Liver (tissue), 9 donors: Measurements from ENCODE around the gene PRKAB1. TPM values are rescaled to one million over a fixed set of nuclear protein-coding genes. Genes with fewer than 3 reads are reported as not detected.

Source experiments
- DNase-seq: peaks from one replicate; pipeline ENCODE4 v3.0.0-alpha.2; 2017; ENCODE audit warnings: low spot score
- H3K27ac ChIP-seq, 2 donors: one replicate each; pipeline ENCODE4 v1.7.0; 2013; ENCODE audit warnings: inconsistent platforms in 2 of 2, low read length in 2 of 2, control low read depth in 1 of 2, low read depth in 1 of 2, mild to moderate bottlenecking in 1 of 2
- H3K27me3 ChIP-seq, 4 donors: one replicate each; pipeline versions ENCODE4 v1.6.1 to v1.7.0; 2013; ENCODE audit warnings: low read length in 3 of 4, inconsistent platforms in 1 of 4, mild to moderate bottlenecking in 1 of 4, moderate library complexity in 1 of 4; ENCODE audit not compliant: control insufficient read depth in 4 of 4, insufficient read depth in 4 of 4
- H3K36me3 ChIP-seq, 4 donors: one replicate each; pipeline versions ENCODE4 v1.6.1 to v1.7.0; 2013; ENCODE audit warnings: low read length in 3 of 4, mild to moderate bottlenecking in 3 of 4, low read depth in 1 of 4, moderate library complexity in 1 of 4; ENCODE audit not compliant: control insufficient read depth in 4 of 4, insufficient read depth in 3 of 4
- H3K4me1 ChIP-seq, 4 donors: one replicate each; pipeline versions ENCODE4 v1.6.1 to v1.7.0; 2013; ENCODE audit warnings: low read length in 3 of 4, mild to moderate bottlenecking in 3 of 4, moderate library complexity in 1 of 4; ENCODE audit not compliant: control insufficient read depth in 4 of 4, insufficient read depth in 4 of 4
- H3K4me3 ChIP-seq, 3 donors: one replicate each; pipeline versions ENCODE4 v1.6.1 to v1.7.0; 2013; ENCODE audit warnings: low read length in 3 of 3, control low read depth in 1 of 3, low read depth in 1 of 3, mild to moderate bottlenecking in 1 of 3
- H3K9ac ChIP-seq, 2 donors: one replicate each; pipeline ENCODE4 v1.7.0; 2013; ENCODE audit warnings: low read length in 2 of 2, mild to moderate bottlenecking in 2 of 2, moderate library complexity in 2 of 2, control low read depth in 1 of 2, low read depth in 1 of 2
- H3K9me3 ChIP-seq, 4 donors: one replicate each; pipeline versions ENCODE4 v1.6.1 to v1.7.0; 2013; ENCODE audit warnings: low read length in 3 of 4; ENCODE audit not compliant: control insufficient read depth in 4 of 4
- GABPA ChIP-seq, 2 donors: IDR thresholded peaks in 1 of 2; conservative IDR thresholded peaks in 1 of 2; 2 replicates each; pipeline ENCODE4 v1.6.1; 2016; ENCODE audit warnings: antibody characterized with exemption in 2 of 2, mild to moderate bottlenecking in 1 of 2, moderate library complexity in 1 of 2
- HNF4G ChIP-seq: IDR thresholded peaks from 2 replicates; pipeline ENCODE4 v1.6.1; 2016; ENCODE audit warnings: antibody characterized with exemption
- NR2F2 ChIP-seq: IDR thresholded peaks from 2 replicates; pipeline ENCODE4 v1.6.1; 2016; ENCODE audit warnings: antibody characterized with exemption
- RAD21 ChIP-seq, 2 donors: IDR thresholded peaks; 2 replicates each; pipeline ENCODE4 v1.6.1; 2016; ENCODE audit warnings: antibody characterized with exemption in 2 of 2, mild to moderate bottlenecking in 2 of 2
- RXRA ChIP-seq, 2 donors: IDR thresholded peaks; 2 replicates each; pipeline ENCODE4 v1.6.1; 2017 to 2018; ENCODE audit warnings: antibody characterized with exemption in 2 of 2, mild to moderate bottlenecking in 1 of 2
- SP1 ChIP-seq: IDR thresholded peaks from 2 replicates; pipeline ENCODE4 v1.6.1; 2018; ENCODE audit warnings: antibody characterized with exemption, mild to moderate bottlenecking
- YY1 ChIP-seq: IDR thresholded peaks from 2 replicates; pipeline ENCODE4 v1.6.1; 2016; ENCODE audit warnings: antibody characterized with exemption, mild to moderate bottlenecking
- WGBS: extraction: QIAGEN DNeasy Blood & Tissue Kit; methylation state at CpG from one replicate; pipeline ENCODE4 v1.1.7; 2013; 5-methylcytosine and 5-hydroxymethylcytosine counted together
- polyA plus RNA-seq, 2 donors: library from polyadenylated mRNA; stranded (reverse) in 1 of 2; unstranded in 1 of 2; fragments of 200-250 nt in 1 of 2; fragments of >200 nt in 1 of 2; fragmentation: Nextera tagmentation in 1 of 2; extraction: Ambion mirVana in 1 of 2; gene quantifications; one replicate each; pipeline versions ENCODE4 v1.2.1 to v1.2.3, GENCODE V29; 2013 to 2015
- total RNA-seq, 2 donors: library from RNA; depleted of rRNA; stranded (reverse); fragments of >200 nt; gene quantifications; one replicate each; pipeline ENCODE4 v1.2.3, GENCODE V29; 2014
- TF ChIP-seq, protein P1 (sequence below): fragments of 150-350 bp; IDR thresholded peaks from 2 replicates; pipeline ENCODE4 v1.5.1; 2017; ENCODE audit warnings: improper control_type of control experiment, low read depth, low read length; ENCODE audit not compliant: missing input control
- TF ChIP-seq, protein P2 (sequence below): IDR thresholded peaks from 2 replicates; pipeline ENCODE4 v1.6.1; 2016; ENCODE audit warnings: antibody characterized with exemption
- TF ChIP-seq, protein P3 (sequence below): IDR thresholded peaks from 2 replicates; pipeline ENCODE4 v1.6.1; 2016; ENCODE audit warnings: antibody characterized with exemption, mild to moderate bottlenecking
- TF ChIP-seq, protein P4 (sequence below): IDR thresholded peaks from 2 replicates; pipeline ENCODE4 v1.6.1; 2016; ENCODE audit warnings: antibody characterized with exemption
- donor health status: healthy.
- donor health status: healthy.
- donor health status: healthy.
- donor health status: healthy.
- donor health status: healthy.

PRKAB1 gene
- total and polyA plus RNA-seq, 4 donors, result 10.5 to 29.9 (median 11.3) TPM

DNA sequence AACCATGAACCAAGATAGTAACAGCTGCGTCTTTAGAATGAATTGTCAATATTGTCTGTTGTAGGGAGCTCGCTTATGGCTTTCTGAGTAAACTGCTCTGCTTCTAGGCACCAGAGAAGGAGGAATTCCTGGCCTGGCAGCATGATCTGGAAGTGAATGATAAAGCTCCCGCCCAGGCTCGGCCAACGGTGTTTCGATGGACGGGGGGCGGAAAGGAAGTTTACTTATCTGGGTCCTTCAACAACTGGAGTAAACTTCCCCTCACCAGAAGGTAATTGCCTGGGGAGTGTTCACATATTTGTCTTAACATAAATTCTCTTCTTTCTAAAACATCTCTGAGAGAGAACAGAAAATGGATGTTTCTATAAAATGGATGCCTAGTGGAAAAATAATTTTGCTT, 4.3 kb downstream of the PRKAB1 start:
- Histone ChIP-seq H3K27me3 (no peaks in the 10 kb centered on the region), H3K27ac (no peak overlapping the region), H3K9me3 (no peaks in the 10 kb centered on the region), H3K4me1 (peaks cover 4 to 20% (median 11%) of the 10 kb centered on the region in 4 donors), H3K9ac (no peak overlapping the region), H3K4me3 (no peak overlapping the region), H3K36me3 (peaks cover 3 to 53% (median 33%) of the 10 kb centered on the region in 4 donors)
- DNase-seq, result peak; percentile 57
- TF ChIP-seq NR2F2, result no peak
- TF ChIP-seq, protein P1, sequence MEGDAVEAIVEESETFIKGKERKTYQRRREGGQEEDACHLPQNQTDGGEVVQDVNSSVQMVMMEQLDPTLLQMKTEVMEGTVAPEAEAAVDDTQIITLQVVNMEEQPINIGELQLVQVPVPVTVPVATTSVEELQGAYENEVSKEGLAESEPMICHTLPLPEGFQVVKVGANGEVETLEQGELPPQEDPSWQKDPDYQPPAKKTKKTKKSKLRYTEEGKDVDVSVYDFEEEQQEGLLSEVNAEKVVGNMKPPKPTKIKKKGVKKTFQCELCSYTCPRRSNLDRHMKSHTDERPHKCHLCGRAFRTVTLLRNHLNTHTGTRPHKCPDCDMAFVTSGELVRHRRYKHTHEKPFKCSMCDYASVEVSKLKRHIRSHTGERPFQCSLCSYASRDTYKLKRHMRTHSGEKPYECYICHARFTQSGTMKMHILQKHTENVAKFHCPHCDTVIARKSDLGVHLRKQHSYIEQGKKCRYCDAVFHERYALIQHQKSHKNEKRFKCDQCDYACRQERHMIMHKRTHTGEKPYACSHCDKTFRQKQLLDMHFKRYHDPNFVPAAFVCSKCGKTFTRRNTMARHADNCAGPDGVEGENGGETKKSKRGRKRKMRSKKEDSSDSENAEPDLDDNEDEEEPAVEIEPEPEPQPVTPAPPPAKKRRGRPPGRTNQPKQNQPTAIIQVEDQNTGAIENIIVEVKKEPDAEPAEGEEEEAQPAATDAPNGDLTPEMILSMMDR, result no peak
- 79% methylated on average over 8 of the region's 8 CpGs for WGBS

DNA sequence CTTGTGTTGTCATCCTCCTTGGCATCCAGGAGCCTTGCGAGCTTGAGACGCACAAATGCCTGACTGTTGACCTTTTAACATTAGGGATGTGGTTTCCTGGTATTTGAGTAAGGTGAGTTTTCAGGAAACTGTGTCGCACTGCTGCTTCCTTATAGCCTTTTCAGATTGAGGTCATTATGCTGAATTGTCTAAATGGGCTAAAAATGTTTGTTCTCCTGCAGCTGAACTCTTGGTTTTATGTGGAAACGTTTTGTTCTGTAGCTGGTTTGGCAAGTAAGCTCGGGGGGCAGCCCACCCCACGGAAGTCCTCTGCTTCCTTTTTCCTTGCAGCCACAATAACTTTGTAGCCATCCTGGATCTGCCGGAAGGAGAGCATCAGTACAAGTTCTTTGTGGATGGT, 5.7 kb downstream of the PRKAB1 start:
- no peak overlapping the region for H3K9ac ChIP-seq
- peaks cover 3 to 64% (median 44%) of the 10 kb centered on the region in 4 donors for H3K36me3 ChIP-seq
- no peak overlapping the region for H3K4me3 ChIP-seq
- TF ChIP-seq HNF4G (no peak), YY1 (no peak), RXRA (IDR thresholded peaks at IDR 0.05) (no peak), RAD21 (IDR thresholded peaks at IDR 0.05) (no peak), NR2F2 (peak; percentile 98), GABPA (IDR thresholded peaks at IDR 0.05 in 1 of 2, conservative IDR thresholded peaks at IDR 0.05 in 1 of 2) (peak in 1 of 2 donors; percentile 20), SP1 (peak; percentile 64)
- TF ChIP-seq, protein P2, sequence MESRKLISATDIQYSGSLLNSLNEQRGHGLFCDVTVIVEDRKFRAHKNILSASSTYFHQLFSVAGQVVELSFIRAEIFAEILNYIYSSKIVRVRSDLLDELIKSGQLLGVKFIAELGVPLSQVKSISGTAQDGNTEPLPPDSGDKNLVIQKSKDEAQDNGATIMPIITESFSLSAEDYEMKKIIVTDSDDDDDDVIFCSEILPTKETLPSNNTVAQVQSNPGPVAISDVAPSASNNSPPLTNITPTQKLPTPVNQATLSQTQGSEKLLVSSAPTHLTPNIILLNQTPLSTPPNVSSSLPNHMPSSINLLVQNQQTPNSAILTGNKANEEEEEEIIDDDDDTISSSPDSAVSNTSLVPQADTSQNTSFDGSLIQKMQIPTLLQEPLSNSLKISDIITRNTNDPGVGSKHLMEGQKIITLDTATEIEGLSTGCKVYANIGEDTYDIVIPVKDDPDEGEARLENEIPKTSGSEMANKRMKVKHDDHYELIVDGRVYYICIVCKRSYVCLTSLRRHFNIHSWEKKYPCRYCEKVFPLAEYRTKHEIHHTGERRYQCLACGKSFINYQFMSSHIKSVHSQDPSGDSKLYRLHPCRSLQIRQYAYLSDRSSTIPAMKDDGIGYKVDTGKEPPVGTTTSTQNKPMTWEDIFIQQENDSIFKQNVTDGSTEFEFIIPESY, result no peak
- TF ChIP-seq, protein P3, sequence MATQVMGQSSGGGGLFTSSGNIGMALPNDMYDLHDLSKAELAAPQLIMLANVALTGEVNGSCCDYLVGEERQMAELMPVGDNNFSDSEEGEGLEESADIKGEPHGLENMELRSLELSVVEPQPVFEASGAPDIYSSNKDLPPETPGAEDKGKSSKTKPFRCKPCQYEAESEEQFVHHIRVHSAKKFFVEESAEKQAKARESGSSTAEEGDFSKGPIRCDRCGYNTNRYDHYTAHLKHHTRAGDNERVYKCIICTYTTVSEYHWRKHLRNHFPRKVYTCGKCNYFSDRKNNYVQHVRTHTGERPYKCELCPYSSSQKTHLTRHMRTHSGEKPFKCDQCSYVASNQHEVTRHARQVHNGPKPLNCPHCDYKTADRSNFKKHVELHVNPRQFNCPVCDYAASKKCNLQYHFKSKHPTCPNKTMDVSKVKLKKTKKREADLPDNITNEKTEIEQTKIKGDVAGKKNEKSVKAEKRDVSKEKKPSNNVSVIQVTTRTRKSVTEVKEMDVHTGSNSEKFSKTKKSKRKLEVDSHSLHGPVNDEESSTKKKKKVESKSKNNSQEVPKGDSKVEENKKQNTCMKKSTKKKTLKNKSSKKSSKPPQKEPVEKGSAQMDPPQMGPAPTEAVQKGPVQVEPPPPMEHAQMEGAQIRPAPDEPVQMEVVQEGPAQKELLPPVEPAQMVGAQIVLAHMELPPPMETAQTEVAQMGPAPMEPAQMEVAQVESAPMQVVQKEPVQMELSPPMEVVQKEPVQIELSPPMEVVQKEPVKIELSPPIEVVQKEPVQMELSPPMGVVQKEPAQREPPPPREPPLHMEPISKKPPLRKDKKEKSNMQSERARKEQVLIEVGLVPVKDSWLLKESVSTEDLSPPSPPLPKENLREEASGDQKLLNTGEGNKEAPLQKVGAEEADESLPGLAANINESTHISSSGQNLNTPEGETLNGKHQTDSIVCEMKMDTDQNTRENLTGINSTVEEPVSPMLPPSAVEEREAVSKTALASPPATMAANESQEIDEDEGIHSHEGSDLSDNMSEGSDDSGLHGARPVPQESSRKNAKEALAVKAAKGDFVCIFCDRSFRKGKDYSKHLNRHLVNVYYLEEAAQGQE, result no peak
- TF ChIP-seq, protein P4, sequence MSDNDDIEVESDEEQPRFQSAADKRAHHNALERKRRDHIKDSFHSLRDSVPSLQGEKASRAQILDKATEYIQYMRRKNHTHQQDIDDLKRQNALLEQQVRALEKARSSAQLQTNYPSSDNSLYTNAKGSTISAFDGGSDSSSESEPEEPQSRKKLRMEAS, result peak; percentile 52
- TF ChIP-seq, protein P1, result no peak
- peaks cover 4 to 13% (median 8%) of the 10 kb centered on the region in 4 donors for H3K4me1 ChIP-seq
- WGBS, result 67% methylated on average over 7 of the region's 7 CpGs
- no peaks in the 10 kb centered on the region for H3K9me3 ChIP-seq
- DNase-seq, result no peak
- H3K27ac ChIP-seq, result no peak overlapping the region
- no peaks in the 10 kb centered on the region for H3K27me3 ChIP-seq
